Fibroblast of mammary gland (primary cell): ENCODE data around the gene PLAAT3.
"Not testable (repeated sequence)": the region's sequence is repeated elsewhere in the genome, so short reads cannot be mapped to it uniquely, and the experiment has no call there.

Experiments
- DNase-seq: peaks from one replicate; pipeline ENCODE4 v3.0.0-alpha.2; 2010; ENCODE audit warnings: low read depth
- H3K4me3 ChIP-seq: 2 replicates; pipeline ENCODE4 v1.5.1; 2011; ENCODE audit warnings: low read depth, mild to moderate bottlenecking, low read length, moderate library complexity; ENCODE audit not compliant: control insufficient read depth
- CTCF ChIP-seq: conservative IDR thresholded peaks from 2 replicates; pipeline ENCODE4 v1.5.1; 2011; ENCODE audit warnings: low read depth, low read length, inconsistent platforms; ENCODE audit not compliant: control insufficient read depth, insufficient read depth

The PLAAT3 gene

DNA sequence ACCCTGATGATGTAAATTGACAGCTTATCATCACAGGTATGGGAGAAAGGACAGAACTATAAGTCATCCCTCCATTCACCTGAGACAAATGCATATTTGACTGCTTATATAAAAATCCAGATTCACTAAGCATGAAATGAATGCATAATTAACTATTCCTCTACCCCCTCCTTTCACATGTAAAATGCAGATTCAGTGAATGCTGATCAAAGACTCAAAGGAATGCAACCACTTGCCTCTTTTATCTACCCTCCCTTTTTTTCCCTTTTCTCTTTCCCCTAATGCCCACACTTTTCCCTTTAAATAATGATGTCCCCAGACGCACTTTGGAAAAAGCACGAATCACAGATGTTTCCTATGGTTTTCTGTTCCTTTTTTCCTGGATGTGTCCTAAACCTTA, 82.1 kb downstream of the PLAAT3 start:
- H3K4me3 ChIP-seq = no peak overlapping the region
- TF ChIP-seq CTCF = no peak
- DNase-seq = no peak

GRCh38 chr11:63531074-63531792, 83.0 kb downstream of the PLAAT3 start:
- not testable (repeated sequence) for H3K4me3 ChIP-seq
- DNase-seq = peak; percentile 87

DNA sequence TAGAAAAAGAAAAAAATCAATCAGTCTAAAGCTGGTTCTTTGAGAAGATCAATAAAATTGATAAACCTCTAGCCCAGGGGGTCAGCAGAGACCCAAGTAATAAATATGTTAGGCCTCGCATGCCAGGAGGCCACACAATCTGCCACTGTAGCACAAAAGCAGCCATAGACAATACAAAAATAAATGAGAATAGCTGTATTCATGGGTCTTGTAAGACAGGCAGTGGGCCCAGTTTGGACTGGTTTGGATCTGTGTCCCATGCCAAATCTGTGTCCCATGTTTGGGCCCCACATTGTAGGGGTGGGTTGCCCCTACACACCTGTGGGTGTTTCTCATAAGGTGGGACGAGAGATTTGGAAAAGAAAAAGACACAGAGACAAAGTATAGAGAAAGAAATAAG, 84.2 kb downstream of the PLAAT3 start:
- TF ChIP-seq CTCF = no peak
- no peak overlapping the region for H3K4me3 ChIP-seq
- DNase-seq = no peak

DNA sequence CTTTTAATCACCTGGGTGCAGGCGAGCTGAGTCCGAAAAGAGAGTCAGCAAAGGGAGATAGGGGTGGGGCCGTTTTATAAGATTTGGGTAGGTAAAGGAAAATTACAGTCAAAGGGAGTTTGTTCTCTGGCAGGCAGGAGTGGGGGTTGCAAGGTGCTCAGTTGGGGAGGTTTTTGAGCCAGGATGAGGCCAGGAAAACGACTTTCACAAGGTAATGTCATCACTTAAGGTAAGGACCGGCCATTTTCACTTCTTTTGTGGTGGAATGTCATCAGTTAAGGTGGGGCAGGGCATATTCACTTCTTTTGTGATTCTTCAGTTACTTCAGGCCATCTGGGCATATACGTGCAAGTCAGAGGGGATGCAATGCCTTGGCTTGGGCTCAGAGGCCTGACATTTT, 84.9 kb downstream of the PLAAT3 start:
- not testable (repeated sequence) for H3K4me3 ChIP-seq, DNase-seq

- H3K4me3 ChIP-seq, DNase-seq: not testable (repeated sequence)
These were observed 85.4 kb downstream of the PLAAT3 start for GRCh38 chr11:63528729-63529278.

DNA sequence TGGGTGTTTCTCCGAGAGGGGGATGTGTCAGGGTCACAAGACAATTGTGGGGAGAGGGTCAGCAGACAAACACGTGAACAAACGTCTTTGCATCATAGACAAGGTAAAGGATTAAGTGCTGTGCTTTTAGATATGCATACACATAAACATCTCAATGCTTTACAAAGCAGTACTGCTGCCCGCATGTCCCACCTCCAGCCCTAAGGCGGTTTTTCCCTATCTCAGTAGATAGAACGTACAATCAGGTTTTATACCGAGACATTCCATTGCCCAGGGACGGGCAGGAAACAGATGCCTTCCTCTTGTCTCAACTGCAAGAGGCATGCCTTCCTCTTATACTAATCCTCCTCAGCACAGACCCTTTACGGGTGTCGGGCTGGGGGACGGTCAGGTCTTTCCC, 86.1 kb downstream of the PLAAT3 start:
- H3K4me3 ChIP-seq, DNase-seq: not testable (repeated sequence)

DNA sequence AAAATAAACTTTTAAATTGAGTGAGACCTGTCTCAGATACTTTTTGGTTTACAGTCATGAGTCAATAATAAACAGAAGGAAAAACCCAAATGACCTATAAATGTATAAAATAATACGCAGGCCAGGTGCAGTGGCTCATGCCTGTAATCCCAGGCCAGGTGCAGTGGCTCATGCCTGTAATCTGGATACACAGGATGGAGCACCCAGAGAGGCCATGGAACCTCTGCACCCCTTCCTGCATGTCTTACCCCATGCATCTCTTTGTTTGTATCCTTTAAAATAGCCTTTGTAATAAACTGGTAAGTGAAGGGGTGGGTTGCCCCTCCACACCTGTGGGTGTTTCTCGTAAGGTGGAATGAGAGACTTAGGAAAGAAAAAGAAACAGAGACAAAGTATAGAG, 86.6 kb downstream of the PLAAT3 start:
- TF ChIP-seq CTCF = no peak
- H3K4me3 ChIP-seq = no peak overlapping the region
- no peak for DNase-seq
